CD4-positive, alpha-beta memory T cell (primary cell): ENCODE measurements around the gene TMEM108. TPM values are rescaled to one million over a fixed set of nuclear protein-coding genes. Genes with fewer than 3 reads are reported as not detected.

ENCODE experiments used
- CTCF ChIA-PET: fragments of 350-600 bp; sonication (Branson Sonifier 250); formaldehyde crosslinking; loops from one replicate; lab custom pipeline; 2021; ENCODE audit warnings: inconsistent platforms; ENCODE audit not compliant: partially characterized antibody; lab: Charles Lee
- POLR2A ChIA-PET: fragments of 350-600 bp; sonication (Branson Sonifier 250); formaldehyde crosslinking; loops from one replicate; lab custom pipeline; 2021; ENCODE audit not compliant: partially characterized antibody; lab: Charles Lee
- DNase-seq, 5 donors: peaks; one replicate each; pipeline versions ENCODE4 v3.0.0 to v3.0.0-alpha.2; 2020 to 2022; ENCODE audit warnings: mixed read lengths in 1 of 5
- H3K27ac ChIP-seq: one replicate; pipeline ENCODE4 v1.7.0; 2013; ENCODE audit warnings: low read depth, low read length
- H3K27me3 ChIP-seq: 2 replicates; pipeline ENCODE4 v1.7.0; 2013; ENCODE audit warnings: mild to moderate bottlenecking, low read length, moderate library complexity; ENCODE audit not compliant: insufficient read depth
- H3K36me3 ChIP-seq: 2 replicates; pipeline ENCODE4 v1.7.0; 2013; ENCODE audit warnings: mild to moderate bottlenecking, low read length, moderate library complexity; ENCODE audit not compliant: insufficient read depth
- H3K4me1 ChIP-seq: 2 replicates; pipeline ENCODE4 v1.7.0; 2013; ENCODE audit warnings: mild to moderate bottlenecking, low read length, moderate library complexity; ENCODE audit not compliant: insufficient read depth
- H3K4me3 ChIP-seq, 2 donors: one replicate each; pipeline ENCODE4 v1.7.0; 2013; ENCODE audit warnings: low read length in 2 of 2, mild to moderate bottlenecking in 1 of 2
- H3K9me3 ChIP-seq, 2 donors: one replicate each; pipeline ENCODE4 v1.7.0; 2013; ENCODE audit warnings: low read length in 2 of 2, control low read depth in 1 of 2; ENCODE audit not compliant: control insufficient read depth in 1 of 2
- H3K27ac Mint-ChIP-seq, 7 donors: one replicate each; pipeline ENCODE4 v1.8.0; 2020 to 2021; ENCODE audit warnings: mixed read lengths in 7 of 7, mild to moderate bottlenecking in 6 of 7, inconsistent platforms in 3 of 7, moderate library complexity in 3 of 7
- H3K27me3 Mint-ChIP-seq, 2 donors: one replicate each; pipeline ENCODE4 v1.8.0; 2020 to 2021; ENCODE audit warnings: mixed read lengths in 2 of 2
- H3K36me3 Mint-ChIP-seq, 2 donors: one replicate each; pipeline ENCODE4 v1.8.0; 2020 to 2021; ENCODE audit warnings: mixed read lengths in 2 of 2, inconsistent platforms in 1 of 2, mild to moderate bottlenecking in 1 of 2
- H3K4me1 Mint-ChIP-seq, 4 donors: one replicate each; pipeline ENCODE4 v1.8.0; 2020 to 2021; ENCODE audit warnings: mixed read lengths in 4 of 4, mild to moderate bottlenecking in 1 of 4
- H3K4me3 Mint-ChIP-seq, 8 donors: one replicate each; pipeline ENCODE4 v1.8.0; 2020 to 2021; ENCODE audit warnings: mixed read lengths in 8 of 8, mild to moderate bottlenecking in 7 of 8, moderate library complexity in 6 of 8, inconsistent platforms in 3 of 8
- H3K9me3 Mint-ChIP-seq, 8 donors: one replicate each; pipeline ENCODE4 v1.8.0; 2020 to 2021; ENCODE audit warnings: mixed read lengths in 8 of 8, mild to moderate bottlenecking in 5 of 8, inconsistent platforms in 3 of 8, moderate library complexity in 1 of 8
- intact Hi-C: fragments of 100-400 bp; cut with micrococcal nuclease; formaldehyde crosslinking; loops from one replicate; pipeline ENCODE4 v1.15.1; 2023
- polyA plus RNA-seq, 2 donors: library from polyadenylated mRNA; unstranded; fragments of 300-500 nt; fragmentation: Illumina TruSeq; gene quantifications; one replicate each; pipeline ENCODE4 v1.2.3, GENCODE V29; 2021
- total RNA-seq, 2 experiments: library from RNA; stranded (reverse); gene quantifications; one replicate each; pipeline ENCODE4 v1.2.3, GENCODE V29; 2021

Gene TMEM108
- total and polyA plus RNA-seq, 4 experiments from 2014 or later, result not detected

- H3K27ac ChIP-seq, result no peak overlapping the region
- peaks cover 0 to 2% of the 10 kb centered on the region in 2 donors for H3K27me3 Mint-ChIP-seq
- ChIA-PET CTCF (interaction anchor here (1.1 kb wide), 1 partner anchor 35 kb away, joined by 3 read pairs; no protein-coding TSS in a partner anchor), POLR2A (no interaction called here)
- H3K4me1 ChIP-seq, result no peaks in the 10 kb centered on the region
- intact Hi-C loops, result no loop called here
- DNase-seq, result no peak
- peaks cover 0 to 2% (median 0%) of the 10 kb centered on the region in 8 donors for H3K9me3 Mint-ChIP-seq
- no peaks in the 10 kb centered on the region for H3K36me3 ChIP-seq
- no peak overlapping the region for H3K4me3 Mint-ChIP-seq
- H3K27ac Mint-ChIP-seq, result no peak overlapping the region
- H3K27me3 ChIP-seq, result no peaks in the 10 kb centered on the region
- no peak overlapping the region for H3K4me3 ChIP-seq
- no peaks in the 10 kb centered on the region for H3K9me3 ChIP-seq
- no peaks in the 10 kb centered on the region for H3K36me3 Mint-ChIP-seq
- H3K4me1 Mint-ChIP-seq, result peaks cover 0 to 2% (median 0%) of the 10 kb centered on the region in 4 donors
Measured at GRCh38 chr3:133387341-133387740, 349.1 kb downstream of the TMEM108 start.

GRCh38 chr3:133388696-133389395 is 350.7 kb downstream of the TMEM108 start:
- Mint-ChIP-seq H3K4me1 (peaks cover 0 to 2% (median 0%) of the 10 kb centered on the region in 4 donors), H3K9me3 (peaks cover 0 to 2% (median 0%) of the 10 kb centered on the region in 8 donors), H3K4me3 (no peak overlapping the region), H3K27ac (no peak overlapping the region), H3K27me3 (no peaks in the 10 kb centered on the region), H3K36me3 (no peaks in the 10 kb centered on the region)
- Histone ChIP-seq H3K4me3 (no peak overlapping the region), H3K36me3 (no peaks in the 10 kb centered on the region), H3K27me3 (no peaks in the 10 kb centered on the region), H3K9me3 (no peaks in the 10 kb centered on the region), H3K27ac (no peak overlapping the region), H3K4me1 (no peaks in the 10 kb centered on the region)
- ChIA-PET POLR2A (no interaction called here), CTCF (interaction anchor here (0.7 to 1.1 kb wide), 2 partner anchors 8 to 33 kb away, joined by 3 read pairs; no protein-coding TSS in a partner anchor)
- intact Hi-C loops, result no loop called here
- DNase-seq, result no peak

GRCh38 chr3:133390715-133391114 is 352.5 kb downstream of the TMEM108 start:
- H3K36me3 Mint-ChIP-seq, result no peaks in the 10 kb centered on the region
- intact Hi-C loops, result no loop called here
- no peaks in the 10 kb centered on the region for H3K27me3 Mint-ChIP-seq
- peaks cover 0 to 2% (median 0%) of the 10 kb centered on the region in 8 donors for H3K9me3 Mint-ChIP-seq
- no peaks in the 10 kb centered on the region for H3K9me3 ChIP-seq
- no peaks in the 10 kb centered on the region for H3K4me1 ChIP-seq
- POLR2A ChIA-PET, result no interaction called here
- DNase-seq, result no peak
- peak overlapping the region in 1 of 7 donors; percentile 26 for H3K27ac Mint-ChIP-seq
- H3K4me1 Mint-ChIP-seq, result peaks cover 0 to 3% (median 0%) of the 10 kb centered on the region in 4 donors
- no peak overlapping the region for H3K4me3 Mint-ChIP-seq
- CTCF ChIA-PET, result no interaction called here
- no peak overlapping the region for H3K27ac ChIP-seq
- H3K36me3 ChIP-seq, result no peaks in the 10 kb centered on the region
- H3K4me3 ChIP-seq, result no peak overlapping the region
- H3K27me3 ChIP-seq, result no peaks in the 10 kb centered on the region

- Histone ChIP-seq H3K27me3 (no peaks in the 10 kb centered on the region), H3K4me1 (no peaks in the 10 kb centered on the region), H3K27ac (no peak overlapping the region), H3K4me3 (no peak overlapping the region), H3K36me3 (no peaks in the 10 kb centered on the region), H3K9me3 (no peaks in the 10 kb centered on the region)
- Mint-ChIP-seq H3K4me1 (peaks cover 0 to 3% (median 0%) of the 10 kb centered on the region in 4 donors), H3K4me3 (no peak overlapping the region), H3K27ac (no peak overlapping the region), H3K36me3 (no peaks in the 10 kb centered on the region), H3K9me3 (peaks cover 0 to 2% (median 0%) of the 10 kb centered on the region in 8 donors), H3K27me3 (no peaks in the 10 kb centered on the region)
- intact Hi-C loops, result no loop called here
- ChIA-PET POLR2A (no interaction called here), CTCF (no interaction called here)
- no peak for DNase-seq
Measured at GRCh38 chr3:133393204-133393603, 355.0 kb downstream of the TMEM108 start.

- intact Hi-C loops, result no loop called here
- CTCF ChIA-PET, result no interaction called here
- DNase-seq, result no peak
Measured at GRCh38 chr3:133393691-133394474, 355.7 kb downstream of the TMEM108 start.

GRCh38 chr3:133394561-133395311 is 356.5 kb downstream of the TMEM108 start:
- POLR2A ChIA-PET, result no interaction called here
- H3K9me3 ChIP-seq, result no peaks in the 10 kb centered on the region

More at GRCh38 chr3:133393691-133394474, 355.7 kb downstream of the TMEM108 start:
- Histone ChIP-seq H3K4me1 (no peaks in the 10 kb centered on the region), H3K27ac (no peak overlapping the region), H3K4me3 (no peak overlapping the region), H3K36me3 (no peaks in the 10 kb centered on the region), H3K27me3 (no peaks in the 10 kb centered on the region), H3K9me3 (no peaks in the 10 kb centered on the region)
- Mint-ChIP-seq H3K9me3 (peaks cover 0 to 2% (median 0%) of the 10 kb centered on the region in 8 donors), H3K27ac (no peak overlapping the region), H3K4me1 (peaks cover 0 to 3% (median 0%) of the 10 kb centered on the region in 4 donors), H3K27me3 (no peaks in the 10 kb centered on the region), H3K36me3 (no peaks in the 10 kb centered on the region), H3K4me3 (peak overlapping the region in 1 of 8 donors; percentile 11)
- POLR2A ChIA-PET, result no interaction called here

GRCh38 chr3:133396906-133397305 is 358.7 kb downstream of the TMEM108 start:
- intact Hi-C loops, result no loop called here

More at GRCh38 chr3:133394561-133395311, 356.5 kb downstream of the TMEM108 start:
- no peak overlapping the region for H3K27ac ChIP-seq
- H3K27ac Mint-ChIP-seq, result no peak overlapping the region
- H3K36me3 ChIP-seq, result no peaks in the 10 kb centered on the region
- H3K27me3 ChIP-seq, result no peaks in the 10 kb centered on the region
- intact Hi-C loops, result no loop called here
- no peak for DNase-seq
- no peaks in the 10 kb centered on the region for H3K4me1 ChIP-seq
- H3K4me3 ChIP-seq, result no peak overlapping the region
- H3K4me1 Mint-ChIP-seq, result peaks cover 0 to 3% (median 0%) of the 10 kb centered on the region in 4 donors
- H3K9me3 Mint-ChIP-seq, result peaks cover 0 to 2% (median 0%) of the 10 kb centered on the region in 8 donors
- no peaks in the 10 kb centered on the region for H3K27me3 Mint-ChIP-seq
- H3K36me3 Mint-ChIP-seq, result no peaks in the 10 kb centered on the region
- no peak overlapping the region for H3K4me3 Mint-ChIP-seq
- CTCF ChIA-PET, result no interaction called here

More at GRCh38 chr3:133396906-133397305, 358.7 kb downstream of the TMEM108 start:
- no peak overlapping the region for H3K4me3 ChIP-seq
- Mint-ChIP-seq H3K36me3 (no peaks in the 10 kb centered on the region), H3K27me3 (no peaks in the 10 kb centered on the region), H3K9me3 (peaks cover 0 to 4% (median 0%) of the 10 kb centered on the region in 8 donors), H3K27ac (no peak overlapping the region), H3K4me1 (peaks cover 0 to 2% (median 0%) of the 10 kb centered on the region in 4 donors), H3K4me3 (no peak overlapping the region)
- H3K36me3 ChIP-seq, result no peaks in the 10 kb centered on the region
- no peak for DNase-seq
- H3K27ac ChIP-seq, result no peak overlapping the region
- no peaks in the 10 kb centered on the region for H3K9me3 ChIP-seq
- no peaks in the 10 kb centered on the region for H3K4me1 ChIP-seq
- ChIA-PET CTCF (no interaction called here), POLR2A (no interaction called here)
- H3K27me3 ChIP-seq, result no peaks in the 10 kb centered on the region
